NCI-H526 (cell line): Measurements from ENCODE around the gene AHCY.
"Not testable (repeated sequence)": the region's sequence is repeated elsewhere in the genome, so short reads cannot be mapped to it uniquely, and the experiment has no call there.

Source experiments
- DNase-seq, 2 experiments: peaks; one replicate each; lab custom pipeline; 2025; lab: John Stamatoyannopoulos, UW

AHCY gene

GRCh38 chr20:34302723-34303533 is at the start of gene AHCY:
Gene AHCY, minus strand, starts transcription at chr20:34303355. Its CDS starts 85 bp downstream, at chr20:34303270.
- peak; percentile 97 to 99 for DNase-seq

- DNase-seq: no peak
Observed at GRCh38 chr20:34350095-34350494, 46.9 kb upstream of the AHCY start.

GRCh38 chr20:34347571-34347970 is 44.4 kb upstream of the AHCY start:
- DNase-seq: no peak

- DNase-seq: not testable (repeated sequence)
Observed at GRCh38 chr20:34346533-34346865, 43.3 kb upstream of the AHCY start.

GRCh38 chr20:34345839-34346532 is 42.8 kb upstream of the AHCY start:
- not testable (repeated sequence) for DNase-seq

GRCh38 chr20:34345402-34345736 is 42.2 kb upstream of the AHCY start:
- DNase-seq: no peak

GRCh38 chr20:34344238-34344637 is 41.1 kb upstream of the AHCY start:
- DNase-seq: no peak

GRCh38 chr20:34343458-34344211 is 40.5 kb upstream of the AHCY start:
- DNase-seq: no peak

GRCh38 chr20:34341199-34341598 is 38.0 kb upstream of the AHCY start:
- DNase-seq: not testable (repeated sequence)

GRCh38 chr20:34340726-34341125 is 37.6 kb upstream of the AHCY start:
- peak in 1 of 2 experiments; percentile 12 for DNase-seq

- DNase-seq: no peak
Observed at GRCh38 chr20:34337982-34338726, 35.0 kb upstream of the AHCY start.

- no peak for DNase-seq
Observed at GRCh38 chr20:34337544-34337943, 34.4 kb upstream of the AHCY start.

- DNase-seq: no peak
Observed at GRCh38 chr20:34334654-34335407, 31.7 kb upstream of the AHCY start.

- DNase-seq: no peak
Observed at GRCh38 chr20:34333786-34334185, 30.6 kb upstream of the AHCY start.

- DNase-seq: no peak
Observed at GRCh38 chr20:34332262-34332920, 29.2 kb upstream of the AHCY start.

GRCh38 chr20:34331838-34332237 is 28.7 kb upstream of the AHCY start:
- DNase-seq: no peak

- DNase-seq: not testable (repeated sequence)
Observed at GRCh38 chr20:34330861-34331544, 27.8 kb upstream of the AHCY start.

GRCh38 chr20:34328928-34329677 is 25.9 kb upstream of the AHCY start:
- no peak for DNase-seq

GRCh38 chr20:34328207-34328606 is 25.1 kb upstream of the AHCY start:
- not testable (repeated sequence) for DNase-seq
